ENCODE results near the gene OR1F1. TPM values are rescaled to one million over a fixed set of nuclear protein-coding genes. Genes with fewer than 3 reads are reported as not detected.
A peak's percentile ranks its signal among the peaks of the same experiment; 100 is the strongest.

The OR1F1 gene
- total and polyA plus RNA-seq, 9 of the 15 experiments (the other 6 are each of a cell fraction or from before 2014, with no cell fraction given) = 0.15 to 0.61 (median 0.35) TPM; not detected in 3

DNA sequence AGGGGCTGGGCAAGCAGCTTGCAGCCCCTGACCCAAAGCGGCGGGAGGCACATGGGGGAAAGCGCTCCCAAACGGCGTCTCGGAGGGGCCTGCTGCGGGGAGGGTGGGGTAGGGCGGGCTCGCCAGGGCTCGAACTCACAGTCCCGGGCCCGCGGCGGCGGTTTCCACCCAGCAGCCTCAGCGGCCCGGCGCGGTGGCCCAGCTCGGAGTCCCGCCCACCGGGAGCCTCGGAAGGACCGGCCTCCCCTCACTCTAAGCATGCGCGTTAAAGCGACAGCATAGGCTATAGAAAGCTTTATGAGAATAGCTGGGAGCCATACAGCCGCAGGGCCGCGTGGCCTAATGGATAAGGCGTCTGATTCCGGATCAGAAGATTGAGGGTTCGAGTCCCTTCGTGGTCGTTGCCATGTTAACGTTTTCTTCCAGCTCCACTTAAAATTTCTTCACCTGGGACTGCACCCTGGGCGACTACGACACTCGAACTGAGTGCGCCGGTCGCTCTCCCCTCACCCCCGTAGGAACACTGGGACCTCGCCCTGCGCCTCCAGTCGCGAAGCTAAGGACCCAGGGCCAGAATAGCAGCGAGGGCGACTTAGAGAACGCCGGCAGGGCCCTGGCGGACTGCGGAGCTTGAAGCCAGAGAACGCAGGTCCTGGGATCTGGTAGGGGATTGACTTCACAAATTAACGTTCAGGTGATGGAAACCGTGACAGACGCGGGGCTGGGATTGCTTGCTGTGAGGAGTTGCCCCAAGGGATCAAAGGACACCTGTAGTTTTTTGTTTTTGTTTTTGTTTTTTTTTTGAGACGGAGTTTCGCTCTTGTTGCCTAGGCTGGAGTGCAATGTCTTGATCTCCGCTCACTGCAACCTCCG is 37.4 kb upstream of the OR1F1 start (continued):
- TF ChIP-seq, protein P1, sequence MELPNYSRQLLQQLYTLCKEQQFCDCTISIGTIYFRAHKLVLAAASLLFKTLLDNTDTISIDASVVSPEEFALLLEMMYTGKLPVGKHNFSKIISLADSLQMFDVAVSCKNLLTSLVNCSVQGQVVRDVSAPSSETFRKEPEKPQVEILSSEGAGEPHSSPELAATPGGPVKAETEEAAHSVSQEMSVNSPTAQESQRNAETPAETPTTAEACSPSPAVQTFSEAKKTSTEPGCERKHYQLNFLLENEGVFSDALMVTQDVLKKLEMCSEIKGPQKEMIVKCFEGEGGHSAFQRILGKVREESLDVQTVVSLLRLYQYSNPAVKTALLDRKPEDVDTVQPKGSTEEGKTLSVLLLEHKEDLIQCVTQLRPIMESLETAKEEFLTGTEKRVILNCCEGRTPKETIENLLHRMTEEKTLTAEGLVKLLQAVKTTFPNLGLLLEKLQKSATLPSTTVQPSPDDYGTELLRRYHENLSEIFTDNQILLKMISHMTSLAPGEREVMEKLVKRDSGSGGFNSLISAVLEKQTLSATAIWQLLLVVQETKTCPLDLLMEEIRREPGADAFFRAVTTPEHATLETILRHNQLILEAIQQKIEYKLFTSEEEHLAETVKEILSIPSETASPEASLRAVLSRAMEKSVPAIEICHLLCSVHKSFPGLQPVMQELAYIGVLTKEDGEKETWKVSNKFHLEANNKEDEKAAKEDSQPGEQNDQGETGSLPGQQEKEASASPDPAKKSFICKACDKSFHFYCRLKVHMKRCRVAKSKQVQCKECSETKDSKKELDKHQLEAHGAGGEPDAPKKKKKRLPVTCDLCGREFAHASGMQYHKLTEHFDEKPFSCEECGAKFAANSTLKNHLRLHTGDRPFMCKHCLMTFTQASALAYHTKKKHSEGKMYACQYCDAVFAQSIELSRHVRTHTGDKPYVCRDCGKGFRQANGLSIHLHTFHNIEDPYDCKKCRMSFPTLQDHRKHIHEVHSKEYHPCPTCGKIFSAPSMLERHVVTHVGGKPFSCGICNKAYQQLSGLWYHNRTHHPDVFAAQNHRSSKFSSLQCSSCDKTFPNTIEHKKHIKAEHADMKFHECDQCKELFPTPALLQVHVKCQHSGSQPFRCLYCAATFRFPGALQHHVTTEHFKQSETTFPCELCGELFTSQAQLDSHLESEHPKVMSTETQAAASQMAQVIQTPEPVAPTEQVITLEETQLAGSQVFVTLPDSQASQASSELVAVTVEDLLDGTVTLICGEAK (IDR thresholded peaks at IDR 0.05) = peak; percentile 89
- TF ChIP-seq, protein P1 (CRISPR knock-in tag; IDR thresholded peaks at IDR 0.05) = no peak
- TF ChIP-seq, protein P2, sequence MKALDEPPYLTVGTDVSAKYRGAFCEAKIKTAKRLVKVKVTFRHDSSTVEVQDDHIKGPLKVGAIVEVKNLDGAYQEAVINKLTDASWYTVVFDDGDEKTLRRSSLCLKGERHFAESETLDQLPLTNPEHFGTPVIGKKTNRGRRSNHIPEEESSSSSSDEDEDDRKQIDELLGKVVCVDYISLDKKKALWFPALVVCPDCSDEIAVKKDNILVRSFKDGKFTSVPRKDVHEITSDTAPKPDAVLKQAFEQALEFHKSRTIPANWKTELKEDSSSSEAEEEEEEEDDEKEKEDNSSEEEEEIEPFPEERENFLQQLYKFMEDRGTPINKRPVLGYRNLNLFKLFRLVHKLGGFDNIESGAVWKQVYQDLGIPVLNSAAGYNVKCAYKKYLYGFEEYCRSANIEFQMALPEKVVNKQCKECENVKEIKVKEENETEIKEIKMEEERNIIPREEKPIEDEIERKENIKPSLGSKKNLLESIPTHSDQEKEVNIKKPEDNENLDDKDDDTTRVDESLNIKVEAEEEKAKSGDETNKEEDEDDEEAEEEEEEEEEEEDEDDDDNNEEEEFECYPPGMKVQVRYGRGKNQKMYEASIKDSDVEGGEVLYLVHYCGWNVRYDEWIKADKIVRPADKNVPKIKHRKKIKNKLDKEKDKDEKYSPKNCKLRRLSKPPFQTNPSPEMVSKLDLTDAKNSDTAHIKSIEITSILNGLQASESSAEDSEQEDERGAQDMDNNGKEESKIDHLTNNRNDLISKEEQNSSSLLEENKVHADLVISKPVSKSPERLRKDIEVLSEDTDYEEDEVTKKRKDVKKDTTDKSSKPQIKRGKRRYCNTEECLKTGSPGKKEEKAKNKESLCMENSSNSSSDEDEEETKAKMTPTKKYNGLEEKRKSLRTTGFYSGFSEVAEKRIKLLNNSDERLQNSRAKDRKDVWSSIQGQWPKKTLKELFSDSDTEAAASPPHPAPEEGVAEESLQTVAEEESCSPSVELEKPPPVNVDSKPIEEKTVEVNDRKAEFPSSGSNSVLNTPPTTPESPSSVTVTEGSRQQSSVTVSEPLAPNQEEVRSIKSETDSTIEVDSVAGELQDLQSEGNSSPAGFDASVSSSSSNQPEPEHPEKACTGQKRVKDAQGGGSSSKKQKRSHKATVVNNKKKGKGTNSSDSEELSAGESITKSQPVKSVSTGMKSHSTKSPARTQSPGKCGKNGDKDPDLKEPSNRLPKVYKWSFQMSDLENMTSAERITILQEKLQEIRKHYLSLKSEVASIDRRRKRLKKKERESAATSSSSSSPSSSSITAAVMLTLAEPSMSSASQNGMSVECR (CRISPR knock-in tag; IDR thresholded peaks at IDR 0.05) = peak; percentile 78
- no peak for TF ChIP-seq ELF1 (tag; IDR thresholded peaks at IDR 0.05)
- peak; percentile 33; the same call in 1 of the 2 replicates for TF ChIP-seq ZNF274 (IDR thresholded peaks at IDR 0.05; ENCODE audit: borderline replicate concordance, low read depth, low read length)
- no peak for TF ChIP-seq RBM39 (optimal IDR thresholded peaks at IDR 0.05; ENCODE audit: low read depth, low read length)
- TF ChIP-seq, protein P3, sequence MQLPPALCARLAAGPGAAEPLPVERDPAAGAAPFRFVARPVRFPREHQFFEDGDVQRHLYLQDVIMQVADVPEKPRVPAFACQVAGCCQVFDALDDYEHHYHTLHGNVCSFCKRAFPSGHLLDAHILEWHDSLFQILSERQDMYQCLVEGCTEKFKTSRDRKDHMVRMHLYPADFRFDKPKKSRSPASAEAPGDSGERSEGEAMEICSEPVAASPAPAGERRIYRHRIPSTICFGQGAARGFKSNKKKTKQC (CRISPR knock-in tag; IDR thresholded peaks at IDR 0.05) = peak; percentile 66
- no peak for TF ChIP-seq JUN (IDR thresholded peaks at IDR 0.05; ENCODE audit: borderline replicate concordance, low read depth, low read length)
- TF ChIP-seq JUN (CRISPR knock-in tag; IDR thresholded peaks at IDR 0.05; ENCODE audit: borderline replicate concordance) = no peak
- TF ChIP-seq, protein P4, sequence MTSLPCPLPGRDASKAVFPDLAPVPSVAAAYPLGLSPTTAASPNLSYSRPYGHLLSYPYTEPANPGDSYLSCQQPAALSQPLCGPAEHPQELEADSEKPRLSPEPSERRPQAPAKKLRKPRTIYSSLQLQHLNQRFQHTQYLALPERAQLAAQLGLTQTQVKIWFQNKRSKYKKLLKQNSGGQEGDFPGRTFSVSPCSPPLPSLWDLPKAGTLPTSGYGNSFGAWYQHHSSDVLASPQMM (CRISPR knock-in tag; IDR thresholded peaks at IDR 0.05) = no peak
